ENCODE results near the gene RBM47.
"Not testable (repeated sequence)": the region's sequence is repeated elsewhere in the genome, so short reads cannot be mapped to it uniquely, and the experiment has no call there.

RBM47 gene

GRCh38 chr4:40412866-40413795 is 216.5 kb downstream of the RBM47 start:
- no peak for DNase-seq (ENCODE audit: extremely low spot score)
- ChIA-PET POLR2A (no interaction called here), CTCF (interaction anchor here (0.5 kb wide), 1 partner anchor 8 kb away, joined by 3 read pairs; no protein-coding TSS in a partner anchor)
- TF ChIP-seq NFRKB (IDR thresholded peaks at IDR 0.05) (no peak), SP1 (IDR thresholded peaks at IDR 0.05) (no peak), ARNT (IDR thresholded peaks at IDR 0.05) (no peak), CTBP1 (IDR thresholded peaks at IDR 0.05; ENCODE audit: borderline replicate concordance) (no peak), LEF1 (IDR thresholded peaks at IDR 0.05; ENCODE audit: borderline replicate concordance) (no peak), FOXM1 (IDR thresholded peaks at IDR 0.05; ENCODE audit: borderline replicate concordance) (no peak), HDGF (IDR thresholded peaks at IDR 0.05; ENCODE audit: borderline replicate concordance) (no peak), PKNOX1 (IDR thresholded peaks at IDR 0.05) (no peak), L3MBTL2 (conservative IDR thresholded peaks at IDR 0.05) (no peak), ELF4 (IDR thresholded peaks at IDR 0.05) (no peak), SUZ12 (IDR thresholded peaks at IDR 0.05) (no peak), FOXA1 (IDR thresholded peaks at IDR 0.05) (no peak)

- no peak for DNase-seq (ENCODE audit: extremely low spot score)
- POLR2A ChIA-PET: no interaction called here
- TF ChIP-seq LEF1 (IDR thresholded peaks at IDR 0.05; ENCODE audit: borderline replicate concordance) (no peak), ZNF384 (IDR thresholded peaks at IDR 0.05) (no peak), HDGF (IDR thresholded peaks at IDR 0.05; ENCODE audit: borderline replicate concordance) (no peak), FOXA1 (IDR thresholded peaks at IDR 0.05) (no peak), SP1 (IDR thresholded peaks at IDR 0.05) (no peak), SUZ12 (IDR thresholded peaks at IDR 0.05) (no peak), CTBP1 (IDR thresholded peaks at IDR 0.05; ENCODE audit: borderline replicate concordance) (no peak), BHLHE40 (IDR thresholded peaks at IDR 0.05; ENCODE audit: borderline replicate concordance) (no peak), TARDBP (IDR thresholded peaks at IDR 0.05) (no peak), FOXK2 (IDR thresholded peaks at IDR 0.05) (no peak), ELF4 (IDR thresholded peaks at IDR 0.05) (no peak), L3MBTL2 (conservative IDR thresholded peaks at IDR 0.05) (no peak), FOXM1 (IDR thresholded peaks at IDR 0.05; ENCODE audit: borderline replicate concordance) (no peak), ARNT (IDR thresholded peaks at IDR 0.05) (no peak), PKNOX1 (IDR thresholded peaks at IDR 0.05) (no peak), NFRKB (IDR thresholded peaks at IDR 0.05) (no peak)
- CTCF ChIA-PET: no interaction called here
Measured at GRCh38 chr4:40412388-40412787, 217.3 kb downstream of the RBM47 start.

- TF ChIP-seq HDGF (IDR thresholded peaks at IDR 0.05; ENCODE audit: borderline replicate concordance) (no peak), ZNF384 (IDR thresholded peaks at IDR 0.05) (no peak), FOXM1 (IDR thresholded peaks at IDR 0.05; ENCODE audit: borderline replicate concordance) (no peak), FOXK2 (IDR thresholded peaks at IDR 0.05) (no peak), ELF4 (IDR thresholded peaks at IDR 0.05) (no peak), CTBP1 (IDR thresholded peaks at IDR 0.05; ENCODE audit: borderline replicate concordance) (no peak), FOXA1 (IDR thresholded peaks at IDR 0.05) (no peak), SP1 (IDR thresholded peaks at IDR 0.05) (no peak), PKNOX1 (IDR thresholded peaks at IDR 0.05) (no peak), L3MBTL2 (conservative IDR thresholded peaks at IDR 0.05) (no peak), BHLHE40 (IDR thresholded peaks at IDR 0.05; ENCODE audit: borderline replicate concordance) (no peak), TARDBP (IDR thresholded peaks at IDR 0.05) (no peak), ARNT (IDR thresholded peaks at IDR 0.05) (no peak), NFRKB (IDR thresholded peaks at IDR 0.05) (no peak), SUZ12 (IDR thresholded peaks at IDR 0.05) (no peak), LEF1 (IDR thresholded peaks at IDR 0.05; ENCODE audit: borderline replicate concordance) (no peak)
- POLR2A ChIA-PET: no interaction called here
- no peak for DNase-seq (ENCODE audit: extremely low spot score)
- CTCF ChIA-PET: no interaction called here
Measured at GRCh38 chr4:40409835-40410234, 219.8 kb downstream of the RBM47 start.

GRCh38 chr4:40407468-40407867 is 222.2 kb downstream of the RBM47 start:
- POLR2A ChIA-PET; CTCF ChIA-PET; DNase-seq (ENCODE audit: extremely low spot score): not testable (repeated sequence)

GRCh38 chr4:40406340-40406739 is 223.3 kb downstream of the RBM47 start:
- POLR2A ChIA-PET: no interaction called here

More at GRCh38 chr4:40406340-40406739, 223.3 kb downstream of the RBM47 start:
- no peak for DNase-seq (ENCODE audit: extremely low spot score)
- CTCF ChIA-PET: no interaction called here
- no peak for TF ChIP-seq PKNOX1 (IDR thresholded peaks at IDR 0.05)
- no peak for TF ChIP-seq NFRKB (IDR thresholded peaks at IDR 0.05)
- TF ChIP-seq LEF1 (IDR thresholded peaks at IDR 0.05; ENCODE audit: borderline replicate concordance): no peak
- TF ChIP-seq TARDBP (IDR thresholded peaks at IDR 0.05): no peak
- TF ChIP-seq BHLHE40 (IDR thresholded peaks at IDR 0.05; ENCODE audit: borderline replicate concordance): no peak
- TF ChIP-seq ARNT (IDR thresholded peaks at IDR 0.05): no peak
- no peak for TF ChIP-seq ELF4 (IDR thresholded peaks at IDR 0.05)
